K562 (cell line): ENCODE data around the gene SGIP1.

ENCODE experiments used
- HEY1 ChIP-seq: fragments of 250-450 bp; sonication (Bioruptor Pico); IDR thresholded peaks from 2 replicates; pipeline ENCODE4 v1.5.0; 2020; ENCODE audit warnings: mild to moderate bottlenecking, moderate library complexity, borderline replicate concordance
- HMGN3 ChIP-seq: IDR thresholded peaks from 2 replicates; pipeline ENCODE4 v1.6.1; 2011; ENCODE audit warnings: borderline replicate concordance, low read depth, mild to moderate bottlenecking, mixed read lengths, low read length; ENCODE audit not compliant: insufficient read length; ENCODE audit errors: extremely low read depth
- KAT7 ChIP-seq: sonication (generic); formaldehyde crosslinking; IDR thresholded peaks from 2 replicates; pipeline ENCODE4 v1.8.0; 2022; ENCODE audit warnings: missing genetic modification reagents, mild to moderate bottlenecking, borderline replicate concordance
- MAFK ChIP-seq: IDR thresholded peaks from 2 replicates; pipeline ENCODE4 v1.6.1; 2011; ENCODE audit warnings: low read length, improper control_type of control experiment
- RAD21 ChIP-seq, 2 experiments: fragments of 250-450 bp in 1 of 2; fragments of 450-650 bp in 1 of 2; sonication (Bioruptor Pico) in 1 of 2; formaldehyde crosslinking in 1 of 2; IDR thresholded peaks in 1 of 2; conservative IDR thresholded peaks in 1 of 2; 2 replicates each; pipeline versions ENCODE4 v1.4.0 to v1.8.0; 2020 to 2022; ENCODE audit warnings: mild to moderate bottlenecking in 2 of 2, moderate library complexity in 1 of 2
- SMARCE1 ChIP-seq: fragments of 450-650 bp; IDR thresholded peaks from 2 replicates; pipeline ENCODE4 v1.7.1; 2016; ENCODE audit warnings: mild to moderate bottlenecking
- TEAD2 ChIP-seq: fragments of 450-650 bp; IDR thresholded peaks from 2 replicates; pipeline ENCODE4 v1.6.1; 2016; ENCODE audit warnings: missing genetic modification characterization, control low read depth, missing compliant biosample characterization
- ZBTB1 ChIP-seq: sonication (generic); formaldehyde crosslinking; IDR thresholded peaks from 2 replicates; pipeline ENCODE4 v1.8.1; 2023; ENCODE audit warnings: missing genetic modification reagents, low read depth, mild to moderate bottlenecking, borderline replicate concordance
- TF ChIP-seq, protein P1 (sequence below): fragments of 150-350 bp; conservative IDR thresholded peaks from 2 replicates; pipeline ENCODE4 v1.6.1; 2014; ENCODE audit warnings: low read length
- TF ChIP-seq, protein P2 (sequence below): fragments of 250-450 bp; sonication (Bioruptor Pico); IDR thresholded peaks from 2 replicates; pipeline ENCODE4 v1.8.0; 2021; ENCODE audit warnings: mild to moderate bottlenecking, moderate library complexity
- TF ChIP-seq, protein P3 (sequence below), 3 experiments: IDR thresholded peaks in 2 of 3; conservative IDR thresholded peaks in 1 of 3; 2 replicates each; pipeline ENCODE4 v1.5.1; 2011 to 2012; ENCODE audit warnings: low read length in 3 of 3, mild to moderate bottlenecking in 3 of 3, control low read depth in 2 of 3, improper control_type of control experiment in 1 of 3, inconsistent platforms in 1 of 3, low read depth in 1 of 3, mixed read lengths in 1 of 3, moderate library complexity in 1 of 3; ENCODE audit not compliant: insufficient read depth in 2 of 3

DNA sequence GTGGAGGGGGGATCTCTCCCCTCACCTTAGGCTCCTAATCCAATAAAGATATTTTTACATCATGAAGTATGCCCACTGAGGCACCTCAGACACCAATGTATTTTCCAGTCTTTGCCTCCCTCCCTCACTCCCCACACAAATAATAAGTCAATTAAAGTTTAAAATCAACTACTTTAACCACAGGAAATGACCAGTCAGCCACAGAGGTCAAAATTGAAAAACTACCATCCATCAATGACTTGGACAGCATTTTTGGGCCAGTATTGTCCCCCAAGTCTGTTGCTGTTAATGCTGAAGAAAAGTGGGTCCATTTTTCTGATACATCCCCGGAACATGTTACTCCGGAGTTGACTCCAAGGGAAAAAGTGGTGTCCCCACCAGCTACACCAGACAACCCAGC is 147.7 kb downstream of the SGIP1 start:
- TF ChIP-seq, protein P1, sequence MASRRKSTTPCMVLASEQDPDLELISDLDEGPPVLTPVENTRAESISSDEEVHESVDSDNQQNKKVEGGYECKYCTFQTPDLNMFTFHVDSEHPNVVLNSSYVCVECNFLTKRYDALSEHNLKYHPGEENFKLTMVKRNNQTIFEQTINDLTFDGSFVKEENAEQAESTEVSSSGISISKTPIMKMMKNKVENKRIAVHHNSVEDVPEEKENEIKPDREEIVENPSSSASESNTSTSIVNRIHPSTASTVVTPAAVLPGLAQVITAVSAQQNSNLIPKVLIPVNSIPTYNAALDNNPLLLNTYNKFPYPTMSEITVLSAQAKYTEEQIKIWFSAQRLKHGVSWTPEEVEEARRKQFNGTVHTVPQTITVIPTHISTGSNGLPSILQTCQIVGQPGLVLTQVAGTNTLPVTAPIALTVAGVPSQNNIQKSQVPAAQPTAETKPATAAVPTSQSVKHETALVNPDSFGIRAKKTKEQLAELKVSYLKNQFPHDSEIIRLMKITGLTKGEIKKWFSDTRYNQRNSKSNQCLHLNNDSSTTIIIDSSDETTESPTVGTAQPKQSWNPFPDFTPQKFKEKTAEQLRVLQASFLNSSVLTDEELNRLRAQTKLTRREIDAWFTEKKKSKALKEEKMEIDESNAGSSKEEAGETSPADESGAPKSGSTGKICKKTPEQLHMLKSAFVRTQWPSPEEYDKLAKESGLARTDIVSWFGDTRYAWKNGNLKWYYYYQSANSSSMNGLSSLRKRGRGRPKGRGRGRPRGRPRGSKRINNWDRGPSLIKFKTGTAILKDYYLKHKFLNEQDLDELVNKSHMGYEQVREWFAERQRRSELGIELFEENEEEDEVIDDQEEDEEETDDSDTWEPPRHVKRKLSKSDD: no peak
- no peak for TF ChIP-seq MAFK
- TF ChIP-seq, protein P2, sequence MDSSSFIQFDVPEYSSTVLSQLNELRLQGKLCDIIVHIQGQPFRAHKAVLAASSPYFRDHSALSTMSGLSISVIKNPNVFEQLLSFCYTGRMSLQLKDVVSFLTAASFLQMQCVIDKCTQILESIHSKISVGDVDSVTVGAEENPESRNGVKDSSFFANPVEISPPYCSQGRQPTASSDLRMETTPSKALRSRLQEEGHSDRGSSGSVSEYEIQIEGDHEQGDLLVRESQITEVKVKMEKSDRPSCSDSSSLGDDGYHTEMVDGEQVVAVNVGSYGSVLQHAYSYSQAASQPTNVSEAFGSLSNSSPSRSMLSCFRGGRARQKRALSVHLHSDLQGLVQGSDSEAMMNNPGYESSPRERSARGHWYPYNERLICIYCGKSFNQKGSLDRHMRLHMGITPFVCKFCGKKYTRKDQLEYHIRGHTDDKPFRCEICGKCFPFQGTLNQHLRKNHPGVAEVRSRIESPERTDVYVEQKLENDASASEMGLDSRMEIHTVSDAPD: no peak
- no peak for TF ChIP-seq HMGN3
- TF ChIP-seq TEAD2 (tag): no peak
- TF ChIP-seq, protein P3, sequence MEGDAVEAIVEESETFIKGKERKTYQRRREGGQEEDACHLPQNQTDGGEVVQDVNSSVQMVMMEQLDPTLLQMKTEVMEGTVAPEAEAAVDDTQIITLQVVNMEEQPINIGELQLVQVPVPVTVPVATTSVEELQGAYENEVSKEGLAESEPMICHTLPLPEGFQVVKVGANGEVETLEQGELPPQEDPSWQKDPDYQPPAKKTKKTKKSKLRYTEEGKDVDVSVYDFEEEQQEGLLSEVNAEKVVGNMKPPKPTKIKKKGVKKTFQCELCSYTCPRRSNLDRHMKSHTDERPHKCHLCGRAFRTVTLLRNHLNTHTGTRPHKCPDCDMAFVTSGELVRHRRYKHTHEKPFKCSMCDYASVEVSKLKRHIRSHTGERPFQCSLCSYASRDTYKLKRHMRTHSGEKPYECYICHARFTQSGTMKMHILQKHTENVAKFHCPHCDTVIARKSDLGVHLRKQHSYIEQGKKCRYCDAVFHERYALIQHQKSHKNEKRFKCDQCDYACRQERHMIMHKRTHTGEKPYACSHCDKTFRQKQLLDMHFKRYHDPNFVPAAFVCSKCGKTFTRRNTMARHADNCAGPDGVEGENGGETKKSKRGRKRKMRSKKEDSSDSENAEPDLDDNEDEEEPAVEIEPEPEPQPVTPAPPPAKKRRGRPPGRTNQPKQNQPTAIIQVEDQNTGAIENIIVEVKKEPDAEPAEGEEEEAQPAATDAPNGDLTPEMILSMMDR (IDR thresholded peaks at IDR 0.05 in 2 of 3, conservative IDR thresholded peaks at IDR 0.05 in 1 of 3; ENCODE audit: insufficient read depth in 2 of 3, low read depth in 1 of 3, low read length in 3 of 3): no peak
- TF ChIP-seq KAT7 (CRISPR knock-in tag): no peak
- no peak for TF ChIP-seq ZBTB1 (CRISPR knock-in tag)
- no peak for TF ChIP-seq HEY1
- no peak for TF ChIP-seq RAD21 (CRISPR knock-in tag; conservative IDR thresholded peaks at IDR 0.05 in 1 of 2, IDR thresholded peaks at IDR 0.05 in 1 of 2)
- TF ChIP-seq SMARCE1: no peak
